K562 (cell line): ENCODE data around the gene LAPTM5. TPM values are rescaled to one million over a fixed set of nuclear protein-coding genes. Genes with fewer than 3 reads are reported as not detected.

Source experiments
- DMBX1 ChIP-seq: fragments of 250-450 bp; sonication (Bioruptor Pico); IDR thresholded peaks from 2 replicates; pipeline ENCODE4 v1.8.0; 2022; ENCODE audit warnings: inconsistent platforms, mild to moderate bottlenecking, moderate library complexity, borderline replicate concordance
- ETV6 ChIP-seq, 3 experiments: fragments of 150-350 bp in 1 of 3; sonication (generic) in 1 of 3; formaldehyde crosslinking in 1 of 3; IDR thresholded peaks; 2 replicates each; pipeline versions ENCODE4 v1.6.1 to v1.8.0; 2014 to 2022; ENCODE audit warnings: borderline replicate concordance in 2 of 3, low read depth in 2 of 3, antibody characterized with exemption in 1 of 3, low read length in 1 of 3, mild to moderate bottlenecking in 1 of 3, missing genetic modification reagents in 1 of 3
- FOSL1 ChIP-seq: fragments of 200-800 bp; sonication (Bioruptor generic); conservative IDR thresholded peaks from 2 replicates; pipeline ENCODE4 v1.6.1; 2016; ENCODE audit warnings: missing genetic modification characterization, missing compliant biosample characterization
- KAT7 ChIP-seq: sonication (generic); formaldehyde crosslinking; IDR thresholded peaks from 2 replicates; pipeline ENCODE4 v1.8.0; 2022; ENCODE audit warnings: missing genetic modification reagents, mild to moderate bottlenecking, borderline replicate concordance
- MEF2D ChIP-seq: conservative IDR thresholded peaks from 2 replicates; pipeline ENCODE4 v1.6.1; 2016; ENCODE audit warnings: low read depth, missing genetic modification characterization, missing compliant biosample characterization
- POLR2AphosphoS5 ChIP-seq: IDR thresholded peaks from 2 replicates; pipeline ENCODE4 v1.6.1; 2011; ENCODE audit warnings: mild to moderate bottlenecking, low read depth, low read length, moderate library complexity; ENCODE audit not compliant: control insufficient read depth, insufficient read depth
- SIN3B ChIP-seq: fragments of 450-650 bp; IDR thresholded peaks from 2 replicates; pipeline ENCODE4 v1.6.1; 2017; ENCODE audit warnings: low read depth, mild to moderate bottlenecking, moderate library complexity
- TEAD2 ChIP-seq: fragments of 450-650 bp; IDR thresholded peaks from 2 replicates; pipeline ENCODE4 v1.6.1; 2016; ENCODE audit warnings: missing genetic modification characterization, control low read depth, missing compliant biosample characterization
- ZBTB1 ChIP-seq: sonication (generic); formaldehyde crosslinking; IDR thresholded peaks from 2 replicates; pipeline ENCODE4 v1.8.1; 2023; ENCODE audit warnings: missing genetic modification reagents, low read depth, mild to moderate bottlenecking, borderline replicate concordance
- ZNF780A ChIP-seq: fragments of 250-450 bp; sonication (Bioruptor Pico); IDR thresholded peaks from 2 replicates; pipeline ENCODE4 v1.5.0; 2021; ENCODE audit warnings: mild to moderate bottlenecking
- polyA plus RNA-seq, 8 experiments: library from polyadenylated mRNA; depleted of rRNA in 4 of 8; stranded (reverse) in 5 of 8; unstranded in 3 of 8; fragments of >200 nt; fragmentation: Nextera tagmentation in 2 of 8; fragmentation: Illumina TruSeq in 1 of 8; extraction: Ambion mirVana in 2 of 8; extraction: Trizol in 1 of 8; gene quantifications; 2 replicates each; pipeline versions ENCODE4 v1.2.1 to v1.2.3, GENCODE V29; 2011 to 2014; ENCODE audit warnings: inconsistent platforms in 1 of 8, missing spikeins in 1 of 8
- total RNA-seq, 7 experiments: library from RNA; depleted of rRNA in 6 of 7; stranded (reverse); fragments of >200 nt in 6 of 7; fragmentation: Illumina TruSeq in 2 of 7; extraction: Trizol in 2 of 7; gene quantifications; 2 replicates each; pipeline versions ENCODE4 v1.2.1 to v1.2.3, GENCODE V29; 2011 to 2021; ENCODE audit warnings: low replicate concordance in 1 of 7
- TF ChIP-seq, protein P1 (sequence below): fragments of 250-450 bp; sonication (Bioruptor Pico); IDR thresholded peaks from 2 replicates; pipeline ENCODE4 v1.4.0; 2020; ENCODE audit warnings: mild to moderate bottlenecking, moderate library complexity, borderline replicate concordance
- TF ChIP-seq, protein P2 (sequence below): fragments of 450-650 bp; formaldehyde crosslinking; IDR thresholded peaks from 2 replicates; pipeline ENCODE4 v1.4.0; 2020; ENCODE audit warnings: mild to moderate bottlenecking, moderate library complexity
- TF ChIP-seq, protein P3 (sequence below): sonication (generic); formaldehyde crosslinking; IDR thresholded peaks from 2 replicates; pipeline ENCODE4 v1.5.0; 2020; ENCODE audit warnings: missing genetic modification reagents
- TF ChIP-seq, protein P4 (sequence below): fragments of 450-650 bp; IDR thresholded peaks from 2 replicates; pipeline ENCODE4 v1.6.1; 2016; ENCODE audit warnings: antibody characterized with exemption
- TF ChIP-seq, protein P5 (sequence below): fragments of 450-650 bp; IDR thresholded peaks from 2 replicates; pipeline ENCODE4 v1.6.1; 2017; ENCODE audit warnings: mild to moderate bottlenecking, moderate library complexity

The LAPTM5 gene
- total and polyA plus RNA-seq, 9 of the 15 experiments (the other 6 are each of a cell fraction or from before 2014, with no cell fraction given), result 2.4 to 47.3 (median 20.3) TPM

DNA sequence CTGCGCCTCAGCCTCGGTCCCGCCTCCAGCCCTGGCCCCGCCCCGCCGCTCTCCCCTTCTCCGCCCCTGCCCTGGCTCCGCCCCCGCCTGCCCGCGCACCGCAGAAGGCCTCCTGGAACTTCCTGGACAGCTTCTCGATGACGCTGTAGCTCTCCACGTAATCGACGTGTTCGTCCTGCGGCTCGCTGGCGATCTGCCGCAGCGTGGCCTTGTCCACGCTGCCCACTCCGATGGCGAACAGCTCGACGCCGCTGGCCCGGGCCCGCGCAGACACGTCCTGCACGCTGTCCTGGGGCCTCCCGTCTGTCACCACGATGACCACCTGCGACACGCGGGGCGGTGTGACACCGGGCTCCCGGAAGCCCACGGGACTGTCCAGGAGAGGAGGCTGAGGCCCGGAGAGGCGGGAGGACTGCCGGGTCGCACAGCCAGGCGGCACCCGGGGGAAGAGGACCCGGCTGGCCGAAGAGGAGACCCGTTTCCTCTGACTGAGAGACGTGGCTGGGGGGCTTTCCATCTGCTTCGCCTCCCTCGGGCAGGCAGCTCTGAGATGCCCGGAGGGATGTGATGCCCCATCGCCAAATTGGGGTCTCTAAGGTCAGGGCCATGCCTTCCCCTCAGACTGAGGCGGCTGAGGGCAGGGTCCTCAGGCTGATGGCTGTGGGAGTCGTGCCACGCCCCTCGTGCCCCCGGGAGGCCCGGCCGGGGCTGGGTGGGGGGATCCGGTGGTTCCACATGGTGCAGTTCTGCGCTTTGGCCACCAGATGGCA, 38.8 kb downstream of the LAPTM5 start (continued):
- peak; percentile 95; the same call in 1 of the 2 replicates for TF ChIP-seq KAT7 (CRISPR knock-in tag)
- peak; percentile 77 for TF ChIP-seq POLR2AphosphoS5
- TF ChIP-seq, protein P1, sequence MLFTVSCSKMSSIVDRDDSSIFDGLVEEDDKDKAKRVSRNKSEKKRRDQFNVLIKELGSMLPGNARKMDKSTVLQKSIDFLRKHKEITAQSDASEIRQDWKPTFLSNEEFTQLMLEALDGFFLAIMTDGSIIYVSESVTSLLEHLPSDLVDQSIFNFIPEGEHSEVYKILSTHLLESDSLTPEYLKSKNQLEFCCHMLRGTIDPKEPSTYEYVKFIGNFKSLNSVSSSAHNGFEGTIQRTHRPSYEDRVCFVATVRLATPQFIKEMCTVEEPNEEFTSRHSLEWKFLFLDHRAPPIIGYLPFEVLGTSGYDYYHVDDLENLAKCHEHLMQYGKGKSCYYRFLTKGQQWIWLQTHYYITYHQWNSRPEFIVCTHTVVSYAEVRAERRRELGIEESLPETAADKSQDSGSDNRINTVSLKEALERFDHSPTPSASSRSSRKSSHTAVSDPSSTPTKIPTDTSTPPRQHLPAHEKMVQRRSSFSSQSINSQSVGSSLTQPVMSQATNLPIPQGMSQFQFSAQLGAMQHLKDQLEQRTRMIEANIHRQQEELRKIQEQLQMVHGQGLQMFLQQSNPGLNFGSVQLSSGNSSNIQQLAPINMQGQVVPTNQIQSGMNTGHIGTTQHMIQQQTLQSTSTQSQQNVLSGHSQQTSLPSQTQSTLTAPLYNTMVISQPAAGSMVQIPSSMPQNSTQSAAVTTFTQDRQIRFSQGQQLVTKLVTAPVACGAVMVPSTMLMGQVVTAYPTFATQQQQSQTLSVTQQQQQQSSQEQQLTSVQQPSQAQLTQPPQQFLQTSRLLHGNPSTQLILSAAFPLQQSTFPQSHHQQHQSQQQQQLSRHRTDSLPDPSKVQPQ (CRISPR knock-in tag), result 0 out of 2 replicates have a peak, but pooled peaks have one; percentile 17
- TF ChIP-seq ETV6 (IDR thresholded peaks at IDR 0.05; ENCODE audit: borderline replicate concordance in 1 of 2, low read depth in 2 of 2, low read length in 1 of 2), result no peak
- TF ChIP-seq ETV6 (CRISPR knock-in tag; IDR thresholded peaks at IDR 0.05; ENCODE audit: borderline replicate concordance), result peak; percentile 86; the same call in 1 of the 2 replicates
- peak; percentile 68; the same call in 1 of the 2 replicates for TF ChIP-seq MEF2D (tag)
- TF ChIP-seq ZNF780A (CRISPR knock-in tag), result no peak
- peak; percentile 77; the same call in 1 of the 2 replicates for TF ChIP-seq ZBTB1 (CRISPR knock-in tag)
- TF ChIP-seq, protein P2, sequence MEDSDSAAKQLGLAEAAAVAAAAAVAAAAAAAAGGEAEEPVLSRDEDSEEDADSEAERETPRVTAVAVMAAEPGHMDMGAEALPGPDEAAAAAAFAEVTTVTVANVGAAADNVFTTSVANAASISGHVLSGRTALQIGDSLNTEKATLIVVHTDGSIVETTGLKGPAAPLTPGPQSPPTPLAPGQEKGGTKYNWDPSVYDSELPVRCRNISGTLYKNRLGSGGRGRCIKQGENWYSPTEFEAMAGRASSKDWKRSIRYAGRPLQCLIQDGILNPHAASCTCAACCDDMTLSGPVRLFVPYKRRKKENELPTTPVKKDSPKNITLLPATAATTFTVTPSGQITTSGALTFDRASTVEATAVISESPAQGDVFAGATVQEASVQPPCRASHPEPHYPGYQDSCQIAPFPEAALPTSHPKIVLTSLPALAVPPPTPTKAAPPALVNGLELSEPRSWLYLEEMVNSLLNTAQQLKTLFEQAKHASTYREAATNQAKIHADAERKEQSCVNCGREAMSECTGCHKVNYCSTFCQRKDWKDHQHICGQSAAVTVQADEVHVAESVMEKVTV (CRISPR knock-in tag), result no peak; the same call in 1 of the 2 replicates
- TF ChIP-seq, protein P3, sequence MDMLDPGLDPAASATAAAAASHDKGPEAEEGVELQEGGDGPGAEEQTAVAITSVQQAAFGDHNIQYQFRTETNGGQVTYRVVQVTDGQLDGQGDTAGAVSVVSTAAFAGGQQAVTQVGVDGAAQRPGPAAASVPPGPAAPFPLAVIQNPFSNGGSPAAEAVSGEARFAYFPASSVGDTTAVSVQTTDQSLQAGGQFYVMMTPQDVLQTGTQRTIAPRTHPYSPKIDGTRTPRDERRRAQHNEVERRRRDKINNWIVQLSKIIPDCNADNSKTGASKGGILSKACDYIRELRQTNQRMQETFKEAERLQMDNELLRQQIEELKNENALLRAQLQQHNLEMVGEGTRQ, result no peak
- TF ChIP-seq, protein P4, sequence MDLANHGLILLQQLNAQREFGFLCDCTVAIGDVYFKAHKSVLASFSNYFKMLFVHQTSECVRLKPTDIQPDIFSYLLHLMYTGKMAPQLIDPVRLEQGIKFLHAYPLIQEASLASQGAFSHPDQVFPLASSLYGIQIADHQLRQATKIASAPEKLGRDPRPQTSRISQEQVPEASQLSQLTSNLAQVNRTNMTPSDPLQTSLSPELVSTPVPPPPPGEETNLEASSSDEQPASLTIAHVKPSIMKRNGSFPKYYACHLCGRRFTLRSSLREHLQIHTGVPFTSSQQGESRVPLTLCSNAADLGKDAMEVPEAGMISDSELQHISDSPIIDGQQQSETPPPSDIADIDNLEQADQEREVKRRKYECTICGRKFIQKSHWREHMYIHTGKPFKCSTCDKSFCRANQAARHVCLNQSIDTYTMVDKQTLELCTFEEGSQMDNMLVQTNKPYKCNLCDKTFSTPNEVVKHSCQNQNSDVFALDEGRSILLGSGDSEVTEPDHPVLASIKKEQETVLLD, result peak; percentile 95
- no peak for TF ChIP-seq TEAD2 (tag)
- TF ChIP-seq FOSL1 (tag), result peak; percentile 75
- TF ChIP-seq SIN3B, result peak; percentile 30; the same call in 1 of the 2 replicates
- TF ChIP-seq, protein P5, sequence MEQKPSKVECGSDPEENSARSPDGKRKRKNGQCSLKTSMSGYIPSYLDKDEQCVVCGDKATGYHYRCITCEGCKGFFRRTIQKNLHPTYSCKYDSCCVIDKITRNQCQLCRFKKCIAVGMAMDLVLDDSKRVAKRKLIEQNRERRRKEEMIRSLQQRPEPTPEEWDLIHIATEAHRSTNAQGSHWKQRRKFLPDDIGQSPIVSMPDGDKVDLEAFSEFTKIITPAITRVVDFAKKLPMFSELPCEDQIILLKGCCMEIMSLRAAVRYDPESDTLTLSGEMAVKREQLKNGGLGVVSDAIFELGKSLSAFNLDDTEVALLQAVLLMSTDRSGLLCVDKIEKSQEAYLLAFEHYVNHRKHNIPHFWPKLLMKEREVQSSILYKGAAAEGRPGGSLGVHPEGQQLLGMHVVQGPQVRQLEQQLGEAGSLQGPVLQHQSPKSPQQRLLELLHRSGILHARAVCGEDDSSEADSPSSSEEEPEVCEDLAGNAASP, result no peak
- peak; percentile 96; the same call in 1 of the 2 replicates for TF ChIP-seq DMBX1 (CRISPR knock-in tag)
